HUDEP-2 (cell line): ENCODE measurements around the gene KRTAP4-12.
"Not testable (repeated sequence)": the region's sequence is repeated elsewhere in the genome, so short reads cannot be mapped to it uniquely, and the experiment has no call there.

ENCODE experiments used
- DNase-seq, 76 experiments: peaks; one replicate each; lab custom pipeline; 2025; ENCODE audit not compliant: unreplicated experiment in 76 of 76; lab: John Stamatoyannopoulos, UW

Gene KRTAP4-12

GRCh38 chr17:41098042-41098441, 25.9 kb downstream of the KRTAP4-12 start, which contains the start of gene KRTAP4-8:
KRTAP4-8 (minus strand) TSS chr17:41098142; CDS start chr17:41098084, 58 bp downstream.
- DNase-seq: no peak

- no peak for DNase-seq
Measured at GRCh38 chr17:41096055-41096454, 27.9 kb downstream of the KRTAP4-12 start.

DNA sequence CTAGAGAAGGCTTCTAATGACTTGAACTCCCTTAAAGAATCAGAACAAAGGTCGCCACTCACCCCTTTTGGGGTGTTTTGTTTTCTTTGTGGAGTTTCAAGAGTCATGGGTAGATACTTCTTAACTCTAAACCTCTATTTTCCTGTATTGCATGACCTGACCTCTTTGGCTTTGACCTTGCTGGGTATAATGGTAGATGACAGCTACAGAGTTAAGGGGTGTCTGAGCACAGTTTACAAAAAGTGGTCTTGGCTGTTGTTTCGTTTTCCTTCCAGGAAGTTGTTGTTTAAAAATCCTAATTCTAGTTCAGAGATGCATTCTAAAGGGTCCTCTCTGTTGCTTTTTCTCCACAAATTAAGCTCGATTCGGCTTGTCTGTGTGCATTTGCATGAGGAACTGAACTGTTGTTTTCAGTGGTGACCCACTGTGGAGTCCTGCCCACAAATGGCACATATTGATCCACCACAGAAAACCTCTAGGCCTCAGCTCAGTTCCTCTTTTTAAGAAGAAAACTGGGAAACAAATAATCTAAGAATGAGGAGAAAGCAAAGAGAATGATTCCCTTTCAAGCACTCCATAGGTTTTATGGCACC, 35.1 kb downstream of the KRTAP4-12 start:
- not testable (repeated sequence) for DNase-seq

- DNase-seq: not testable (repeated sequence)
Measured at GRCh38 chr17:41084100-41084856, 39.7 kb downstream of the KRTAP4-12 start, which contains the start of gene KRTAP4-7. KRTAP4-7 (plus strand) TSS chr17:41084150; CDS start chr17:41084207, 57 bp downstream.

DNA sequence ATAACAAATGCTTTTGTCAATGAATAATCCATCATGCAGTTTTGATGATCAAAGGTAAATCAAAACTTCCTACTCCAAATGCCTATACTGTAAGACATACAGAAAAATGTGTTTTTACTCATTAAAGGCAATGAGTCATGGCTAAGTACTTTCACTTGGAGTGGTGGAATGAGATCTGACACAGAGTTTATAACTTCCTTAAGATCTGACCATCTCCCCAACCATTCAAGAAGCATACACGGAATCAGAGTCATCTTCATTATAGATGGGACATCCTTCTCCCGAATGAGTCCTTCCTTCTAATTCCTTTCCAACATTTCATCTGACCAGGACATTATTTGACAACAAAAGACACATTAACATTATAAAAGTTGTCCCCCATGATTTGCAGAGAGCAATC, 40.6 kb downstream of the KRTAP4-12 start:
- DNase-seq: not testable (repeated sequence)

DNA sequence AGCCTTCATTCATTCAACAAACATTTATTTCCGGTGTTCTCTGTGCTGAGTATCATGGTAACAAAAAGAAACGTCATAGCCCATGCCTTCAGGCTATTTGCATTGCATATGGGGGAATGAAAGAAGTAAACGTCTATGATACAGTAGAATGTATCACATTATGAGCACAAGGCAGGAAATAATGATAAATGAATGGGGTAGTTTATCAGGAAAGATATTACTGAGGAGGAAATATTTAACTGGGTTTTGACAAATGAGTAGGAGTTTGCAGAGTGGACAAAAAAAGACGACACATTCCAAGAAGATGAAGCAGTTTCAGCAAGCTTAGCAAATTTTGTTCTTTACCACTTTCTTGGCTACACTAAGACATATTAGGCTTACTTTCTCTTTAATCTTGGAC, 41.4 kb downstream of the KRTAP4-12 start:
- no peak for DNase-seq

DNA sequence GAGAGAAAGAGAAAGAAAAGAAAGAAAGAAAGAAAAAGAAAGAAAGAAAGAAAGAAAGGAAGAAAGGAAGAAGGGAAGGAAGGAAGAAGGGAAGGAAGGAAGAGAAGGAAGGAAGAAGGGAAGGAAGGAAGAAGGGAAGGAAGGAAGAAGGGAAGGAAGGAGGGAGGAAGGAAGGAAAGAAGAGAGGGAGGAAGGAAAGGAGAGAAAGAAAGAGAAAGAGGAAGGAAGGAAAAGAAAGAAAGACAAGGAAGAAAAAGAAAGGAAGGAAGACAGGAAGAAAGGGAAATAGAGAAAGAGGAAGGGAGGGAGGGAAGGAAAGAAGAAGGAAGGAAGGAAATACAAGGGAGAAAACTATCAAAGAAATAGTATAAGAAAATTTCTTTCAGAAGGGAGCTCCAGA, 47.2 kb downstream of the KRTAP4-12 start:
- DNase-seq: no peak

- DNase-seq: no peak
Measured at GRCh38 chr17:41073676-41074075, 50.3 kb downstream of the KRTAP4-12 start.
